Embryonic facial prominence (tissue), 1 donor: Measurements from ENCODE around the gene WDR86.

Experiments used
- DNase-seq: peaks from one replicate; pipeline ENCODE4 v3.0.0-alpha.2; 2016; ENCODE audit errors: extremely low spot score

Gene WDR86

DNA sequence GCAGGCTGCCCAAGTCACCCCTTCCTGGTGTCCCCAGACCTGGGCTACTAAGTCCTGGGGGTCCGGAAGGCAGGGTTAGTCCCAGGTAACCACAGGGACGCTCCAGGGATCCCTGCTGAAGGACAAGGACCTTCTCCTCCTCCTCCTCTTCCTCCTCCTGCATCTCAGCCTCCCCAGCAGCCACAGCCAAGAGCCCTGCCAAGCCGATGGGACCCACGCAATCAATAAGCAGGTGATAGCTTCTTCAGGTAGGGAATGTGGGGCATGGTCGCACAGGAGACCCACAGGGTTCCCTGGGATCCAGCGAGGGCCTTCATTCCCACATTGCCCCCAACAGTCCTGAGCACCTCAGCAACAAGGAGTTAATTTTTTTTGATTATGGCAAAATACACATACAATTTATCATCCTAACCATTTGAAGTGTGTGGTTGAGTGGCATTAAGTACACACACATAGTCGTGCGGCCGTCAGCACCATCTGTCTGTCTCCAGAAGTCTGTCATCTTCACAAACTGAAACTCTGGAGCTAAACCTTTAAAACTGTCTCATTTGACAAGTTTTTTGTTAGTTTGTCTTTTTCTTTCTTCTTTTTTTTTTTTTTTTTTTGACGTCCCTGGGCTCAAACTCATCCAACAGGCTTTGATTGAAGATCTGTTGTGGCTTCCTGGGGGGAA lies 18.0 kb upstream of the WDR86 start:
- no peak for DNase-seq

DNA sequence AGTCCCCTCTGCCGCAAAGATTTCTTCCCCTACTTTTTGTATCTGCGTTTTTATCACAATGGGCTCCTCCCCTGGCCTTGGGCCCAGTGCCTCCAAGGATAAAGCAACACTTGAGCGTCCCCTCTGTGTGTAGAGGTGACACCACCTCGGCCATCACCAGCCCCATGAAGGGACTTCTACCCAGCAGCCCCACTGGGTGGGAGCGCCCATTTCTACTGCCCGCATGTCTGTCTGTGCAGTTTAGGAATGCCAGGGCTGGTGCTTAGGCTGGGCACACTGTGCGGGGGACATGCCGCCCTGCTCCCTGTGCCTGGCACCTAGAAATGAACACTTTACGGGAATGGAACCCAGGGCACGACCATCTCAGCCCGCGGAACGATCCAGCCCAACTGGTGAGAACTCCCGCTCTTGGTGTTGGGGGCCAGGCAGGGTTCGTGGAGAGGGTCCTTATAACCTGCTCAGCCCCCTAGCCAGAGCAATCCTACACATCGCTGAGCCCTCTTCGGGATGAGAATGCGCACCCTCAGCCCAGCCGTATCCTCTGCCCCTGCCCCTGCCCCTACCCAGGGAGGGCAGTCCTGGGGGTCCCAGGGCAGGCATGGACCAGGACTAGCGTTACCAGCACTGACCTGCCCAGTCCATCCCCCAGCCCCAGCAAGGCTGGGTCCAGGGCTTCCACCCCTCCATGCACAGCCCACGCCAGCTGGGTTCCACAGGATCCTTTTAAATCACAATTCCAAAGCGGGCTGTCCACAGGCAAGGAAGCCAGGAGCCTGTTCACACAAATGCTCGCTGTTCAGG lies 17.3 kb upstream of the WDR86 start:
- no peak for DNase-seq

DNA sequence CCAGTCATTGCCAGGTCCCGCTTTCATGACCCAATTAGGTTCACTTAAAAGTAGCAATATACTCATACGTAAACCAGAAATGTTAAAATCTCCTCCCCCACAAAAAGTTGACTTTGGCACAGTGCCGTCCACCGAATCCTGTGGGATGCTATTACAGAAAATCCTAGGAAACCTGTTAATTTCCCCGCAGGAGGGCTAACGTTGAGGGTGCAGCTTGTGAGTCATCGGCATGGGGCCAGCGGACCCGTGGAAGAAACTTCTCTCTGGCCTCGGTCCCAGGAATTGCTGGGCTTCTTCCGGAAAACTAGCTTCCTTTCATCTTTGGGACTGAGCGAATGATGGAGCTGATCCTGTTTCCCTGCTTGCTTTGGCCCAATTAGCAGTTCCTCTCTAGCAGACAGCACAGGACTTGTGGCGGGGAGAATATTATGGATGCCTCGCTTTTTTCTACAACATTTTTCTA lies 16.6 kb upstream of the WDR86 start:
- DNase-seq, result no peak

DNA sequence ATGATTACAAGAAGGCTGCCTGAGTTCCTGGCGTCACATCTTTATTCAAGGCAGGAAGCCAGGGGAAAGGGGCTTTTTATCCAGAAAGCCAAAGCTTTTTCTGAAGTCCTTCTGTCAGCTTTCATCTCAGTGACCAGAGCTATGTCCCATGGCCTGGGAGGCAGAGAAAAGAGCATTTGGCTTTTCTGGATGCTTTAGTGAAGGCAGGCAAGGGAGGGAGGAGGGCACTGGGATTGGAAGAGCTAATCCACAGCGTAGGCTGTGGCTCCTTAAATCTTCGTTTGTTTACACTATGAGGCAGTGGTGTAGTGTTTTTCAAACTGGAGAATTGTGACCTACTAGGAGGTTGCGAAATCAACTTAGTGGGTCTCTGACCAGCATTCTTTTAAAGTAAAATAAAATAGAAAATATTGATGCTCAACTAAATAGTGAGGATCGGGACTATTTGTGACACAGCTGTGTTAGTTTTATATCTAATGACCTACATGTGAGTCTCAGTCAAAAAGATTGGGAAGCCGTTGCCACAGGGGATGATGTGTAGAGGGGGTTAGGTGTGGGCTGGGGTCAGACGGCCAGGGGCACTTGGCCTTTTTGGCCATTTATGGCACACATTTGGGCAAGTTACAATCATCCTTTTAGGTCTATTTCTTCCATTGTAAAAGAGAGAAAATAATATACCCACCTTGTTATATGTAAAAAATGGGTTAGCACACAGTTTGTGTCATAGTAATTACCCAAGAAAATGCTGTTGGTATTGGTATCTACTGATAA lies 16.0 kb upstream of the WDR86 start:
- DNase-seq, result no peak

DNA sequence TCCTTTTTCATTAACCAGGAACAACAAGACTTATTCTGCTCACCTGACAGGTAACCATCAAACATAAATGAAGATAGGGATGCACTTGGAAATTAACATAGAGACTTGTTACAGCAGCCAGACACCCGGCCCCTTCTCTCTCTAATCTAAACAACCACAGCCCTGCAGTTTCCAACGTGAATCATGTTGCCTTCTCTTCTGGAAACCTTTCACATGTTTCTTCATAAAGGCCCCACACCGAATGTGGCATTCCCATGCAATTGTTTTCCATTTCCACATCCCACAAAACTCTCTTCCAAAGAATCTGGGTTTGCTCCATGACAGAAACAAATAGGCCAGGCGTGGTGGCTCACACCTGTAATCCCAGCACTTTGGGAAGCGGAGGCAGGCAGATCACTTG lies 15.0 kb upstream of the WDR86 start:
- no peak for DNase-seq

DNA sequence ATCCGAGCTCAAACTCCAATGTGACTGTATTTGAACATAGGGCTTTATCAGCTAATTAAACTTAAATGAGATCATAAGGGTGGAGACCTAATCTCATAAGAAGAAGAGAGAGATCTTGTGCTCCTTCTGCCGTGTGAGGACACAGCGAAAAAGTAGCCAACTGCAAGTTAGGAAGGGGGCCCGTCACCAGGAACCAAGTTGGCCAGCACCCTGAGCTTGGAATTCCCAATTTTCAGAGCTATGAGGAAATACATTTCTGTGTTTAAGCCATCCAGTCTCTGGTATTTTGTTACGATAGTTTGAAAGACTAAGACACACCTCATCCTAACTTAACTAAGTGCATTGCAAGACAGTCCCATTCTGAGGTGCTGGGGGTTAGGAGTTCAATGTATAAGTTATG lies 14.1 kb upstream of the WDR86 start:
- DNase-seq, result no peak

DNA sequence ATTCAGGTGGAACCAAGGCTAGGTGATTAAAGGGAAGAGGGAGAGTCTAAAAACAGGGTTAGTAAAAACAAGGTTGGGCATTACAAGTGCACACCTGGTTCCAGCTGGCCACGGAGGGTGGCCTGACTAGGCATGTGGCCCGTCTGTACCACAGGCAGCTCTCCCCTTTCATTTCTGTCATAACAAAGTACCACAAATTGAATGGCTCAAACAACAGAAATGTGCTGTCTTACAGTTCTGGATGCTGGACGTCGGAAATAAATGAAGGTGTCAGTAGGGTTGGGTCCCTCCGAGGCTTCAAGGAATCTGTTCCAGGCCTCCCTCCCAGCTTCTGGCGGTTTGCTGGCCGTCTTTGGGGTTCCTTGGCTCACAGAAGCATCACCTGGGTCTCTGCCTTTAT lies 13.4 kb upstream of the WDR86 start:
- DNase-seq, result no peak

DNA sequence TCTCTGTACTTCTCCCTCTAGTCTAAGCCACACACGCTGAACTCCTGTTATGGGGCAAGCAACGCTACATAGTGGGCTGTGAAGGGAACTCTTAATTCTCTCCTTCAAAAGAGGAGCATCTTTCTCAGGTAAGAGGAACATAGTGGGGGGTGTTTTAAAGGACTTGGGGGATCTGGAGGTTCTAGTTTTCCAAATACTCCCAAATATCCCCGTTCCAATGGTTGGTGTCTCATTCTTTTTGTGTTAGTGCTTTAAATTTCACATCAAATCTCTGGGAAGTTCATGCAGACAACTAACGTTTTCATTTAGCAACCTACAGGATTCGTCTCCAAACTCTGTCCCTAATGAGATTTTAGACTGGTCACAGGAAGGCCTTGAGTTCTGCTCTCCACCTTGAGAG lies 12.4 kb upstream of the WDR86 start:
- no peak for DNase-seq

DNA sequence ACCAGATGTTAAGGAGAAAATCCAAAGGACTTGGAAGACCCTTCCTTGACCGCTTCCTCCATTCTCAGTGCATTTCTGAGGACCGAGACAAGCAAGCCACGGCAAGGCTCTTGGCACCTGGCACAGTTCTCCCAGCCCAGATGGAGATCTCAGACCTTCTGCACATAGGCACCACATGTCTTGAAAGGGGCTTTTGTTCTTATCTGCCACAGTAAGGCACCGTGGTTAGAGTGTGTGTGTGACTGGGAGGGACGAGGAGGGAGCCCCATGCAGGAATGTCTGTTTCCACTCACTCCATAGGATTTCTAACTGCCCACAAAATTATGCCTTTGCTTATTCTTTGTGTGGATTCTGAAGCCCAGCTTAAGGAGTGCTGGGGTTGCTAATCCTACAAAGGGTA lies 10.3 kb upstream of the WDR86 start:
- DNase-seq, result no peak

DNA sequence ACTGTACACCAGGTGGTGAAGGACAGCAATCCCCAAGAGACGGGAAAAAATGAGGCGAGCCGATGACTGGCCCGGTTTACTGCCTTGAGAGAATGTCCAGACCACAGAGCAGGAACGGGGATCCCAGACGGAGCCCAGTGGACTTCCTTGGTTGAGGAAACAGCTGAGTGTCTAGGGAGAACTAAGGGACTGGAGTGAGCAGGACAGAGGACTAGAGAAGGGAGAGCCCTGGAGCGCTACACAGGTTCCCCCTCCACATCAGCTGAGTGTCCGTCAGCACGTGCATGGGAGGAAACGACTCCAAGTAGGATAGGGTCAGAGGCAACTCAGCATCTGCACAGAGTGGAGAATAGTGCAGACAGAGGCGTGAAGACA lies 7.1 kb upstream of the WDR86 start:
- no peak for DNase-seq

DNA sequence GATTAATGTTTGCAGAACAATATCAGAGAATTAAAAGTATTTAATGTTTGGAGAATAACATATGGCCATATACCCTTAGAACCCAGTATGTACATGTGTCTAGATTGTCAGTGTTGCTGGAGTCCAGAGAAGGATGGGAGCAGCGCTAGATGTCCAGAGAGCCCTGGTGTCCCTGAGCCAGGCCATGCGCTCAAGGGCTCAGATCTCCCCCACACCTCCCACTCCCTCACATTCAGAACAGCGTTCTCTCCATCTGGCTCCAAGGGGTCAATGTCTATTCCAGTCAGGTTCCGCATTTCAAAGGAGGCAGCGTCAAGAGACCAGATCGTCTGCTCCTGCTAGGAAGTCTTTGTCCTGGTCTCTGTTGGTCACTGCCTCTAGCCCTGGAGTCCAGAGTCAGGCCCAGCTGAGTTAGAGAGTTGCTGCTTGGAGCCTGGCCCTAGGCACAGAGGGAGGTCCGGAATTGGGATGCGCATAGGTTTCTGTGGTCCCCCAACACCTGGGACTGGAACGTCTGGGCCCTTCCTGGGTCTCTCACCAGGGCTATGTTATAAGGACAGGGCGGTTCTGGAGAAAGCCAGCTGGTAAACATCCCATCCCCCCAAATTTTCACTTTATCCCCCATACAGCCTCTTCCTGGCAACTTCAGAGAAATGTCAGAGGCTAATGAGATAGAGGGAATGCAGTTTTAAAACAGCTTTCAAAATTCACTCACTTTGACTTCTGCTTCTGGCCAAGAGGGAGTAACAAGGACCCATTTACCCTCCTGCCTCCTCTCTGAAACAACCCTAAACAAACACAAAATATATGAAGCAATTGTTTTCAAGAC lies 6.5 kb upstream of the WDR86 start:
- DNase-seq, result no peak

DNA sequence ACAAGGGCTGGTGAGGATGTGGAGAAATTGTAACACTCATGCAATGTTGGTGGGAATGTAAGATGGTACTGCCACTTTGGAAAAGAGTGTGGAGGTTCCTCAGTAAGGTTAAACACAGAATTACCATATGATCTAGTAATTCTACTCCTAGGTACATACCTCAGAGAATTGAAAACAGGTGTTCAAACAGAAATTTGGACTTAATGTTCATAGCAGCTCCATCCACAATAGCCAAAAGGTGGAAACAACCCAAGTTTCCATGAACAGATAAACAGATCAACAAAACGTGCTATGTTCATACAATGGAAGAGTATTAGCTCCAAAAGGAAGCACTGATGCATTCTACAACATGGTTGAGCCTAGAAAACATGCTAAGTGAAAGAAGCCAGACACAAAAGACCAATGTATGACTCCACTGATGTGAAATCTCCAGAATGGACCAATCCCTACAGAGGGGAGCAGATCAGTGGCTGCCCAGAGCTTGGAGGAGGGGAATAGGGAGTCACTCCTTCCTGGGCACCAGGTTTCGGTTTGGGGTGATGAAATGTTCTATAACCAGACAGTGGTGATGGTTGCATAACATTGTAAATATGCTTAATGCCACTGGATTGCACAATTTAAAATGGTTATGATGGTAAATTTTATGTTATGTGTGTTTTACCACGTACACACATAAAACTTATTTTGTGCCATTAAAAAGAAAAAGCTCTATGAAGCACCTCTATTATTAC lies 5.7 kb upstream of the WDR86 start:
- DNase-seq, result no peak

DNA sequence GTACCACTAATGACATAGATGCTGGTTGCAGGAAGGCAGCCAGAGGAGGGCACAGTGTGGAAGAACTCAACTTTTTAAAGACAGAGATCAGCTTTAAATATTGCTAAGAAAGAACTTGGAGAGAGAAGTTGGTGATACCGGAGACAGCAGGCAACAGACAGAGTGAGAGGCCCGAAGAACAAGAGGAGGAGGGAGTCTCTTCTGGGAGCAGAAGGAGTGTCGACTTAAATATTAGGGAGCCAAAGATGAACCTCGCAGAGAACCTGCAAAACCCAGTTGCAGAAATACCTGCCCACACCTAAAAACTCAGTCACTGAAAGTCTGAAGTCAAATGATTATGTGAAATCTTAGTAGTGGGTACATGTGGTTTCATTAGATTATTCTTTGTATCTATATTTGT lies 3.4 kb upstream of the WDR86 start:
- no peak for DNase-seq

DNA sequence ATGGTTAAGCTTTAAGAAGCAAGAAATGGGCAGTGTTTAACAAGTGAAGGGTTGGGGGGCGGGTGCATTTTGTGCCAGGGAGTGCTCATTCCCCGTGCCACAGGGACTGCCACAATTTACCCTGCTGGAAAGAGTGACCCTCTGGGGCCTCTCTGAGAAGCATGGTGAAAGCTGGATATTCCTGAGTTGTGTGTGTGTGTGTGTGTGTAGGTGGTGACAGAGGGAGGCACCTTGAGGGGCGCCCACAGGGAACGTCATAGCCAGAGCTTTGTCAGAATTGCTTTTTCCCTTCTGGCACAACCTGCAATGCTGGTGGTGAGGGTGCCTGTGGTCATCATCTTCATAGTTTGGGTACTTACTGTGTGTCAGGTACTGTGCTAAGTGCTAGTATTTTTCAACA lies 2.5 kb upstream of the WDR86 start:
- no peak for DNase-seq

DNA sequence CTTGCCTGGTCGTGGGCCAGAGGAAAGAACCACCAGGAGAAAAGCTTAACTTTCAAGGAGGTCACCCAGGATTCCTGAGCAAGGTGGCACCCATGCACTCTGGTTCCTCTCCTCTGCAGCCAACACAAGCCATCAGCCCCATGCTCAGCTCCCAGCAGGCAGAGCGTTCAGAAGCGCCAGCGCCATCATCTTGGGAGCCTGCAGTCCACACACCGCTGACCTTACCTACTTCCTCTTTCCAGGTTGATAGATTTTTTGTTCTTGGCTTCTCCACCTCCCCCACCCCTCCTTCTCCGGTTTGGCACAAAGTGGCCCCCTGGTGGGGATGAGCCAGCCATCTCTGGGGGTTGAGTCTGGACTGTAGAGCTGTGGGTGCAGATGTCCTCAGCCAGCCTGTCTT lies 1.7 kb upstream of the WDR86 start:
- DNase-seq, result no peak

DNA sequence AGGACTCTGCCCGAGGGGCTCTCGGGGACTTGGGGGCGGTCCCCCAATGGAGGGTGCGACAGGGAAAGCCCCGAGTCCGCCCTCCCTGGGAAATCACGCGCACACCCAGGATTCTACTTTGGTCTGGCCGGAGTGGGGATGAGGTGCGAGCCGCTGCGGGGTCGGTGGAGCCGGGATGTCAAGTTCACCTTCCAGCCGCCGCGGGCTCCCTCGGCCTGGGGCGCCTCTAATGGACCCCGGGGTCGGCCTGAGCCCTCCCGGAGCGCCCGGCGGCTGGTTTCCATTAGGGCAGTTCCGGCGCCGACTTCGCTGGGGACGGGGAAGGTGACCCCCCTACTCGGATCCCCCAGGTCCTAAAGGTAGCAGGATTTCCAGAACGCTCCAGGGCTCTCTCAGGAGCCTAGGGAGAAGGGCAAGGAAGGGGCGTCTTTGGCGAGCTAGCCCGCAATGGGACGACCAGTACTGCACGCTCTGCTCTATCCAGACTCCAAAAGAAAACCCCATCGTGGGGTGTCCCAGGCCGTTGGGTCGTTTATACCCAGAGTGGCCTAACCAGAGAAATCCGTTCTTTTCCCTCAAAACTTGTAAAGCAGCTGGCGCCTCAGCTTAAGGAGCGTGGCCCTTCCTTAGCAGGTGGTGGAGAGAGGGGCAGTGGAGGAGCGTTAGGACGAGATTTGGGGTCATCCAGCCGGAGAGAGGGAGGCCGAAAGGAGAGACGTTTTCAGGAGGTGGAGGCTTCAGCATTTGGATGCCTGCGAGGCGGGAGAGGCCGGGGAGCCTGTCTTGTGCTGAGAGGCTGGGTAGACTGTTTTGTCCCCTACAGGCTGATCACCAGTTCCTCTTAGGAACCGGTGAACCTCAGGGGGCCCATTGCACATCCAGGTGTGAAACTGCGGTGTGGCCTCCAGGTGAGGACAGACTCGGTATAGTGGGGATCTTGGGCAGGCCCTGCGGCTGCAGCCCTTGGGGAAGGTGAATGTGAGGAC lies 860 bp upstream of the WDR86 start:
- no peak for DNase-seq

DNA sequence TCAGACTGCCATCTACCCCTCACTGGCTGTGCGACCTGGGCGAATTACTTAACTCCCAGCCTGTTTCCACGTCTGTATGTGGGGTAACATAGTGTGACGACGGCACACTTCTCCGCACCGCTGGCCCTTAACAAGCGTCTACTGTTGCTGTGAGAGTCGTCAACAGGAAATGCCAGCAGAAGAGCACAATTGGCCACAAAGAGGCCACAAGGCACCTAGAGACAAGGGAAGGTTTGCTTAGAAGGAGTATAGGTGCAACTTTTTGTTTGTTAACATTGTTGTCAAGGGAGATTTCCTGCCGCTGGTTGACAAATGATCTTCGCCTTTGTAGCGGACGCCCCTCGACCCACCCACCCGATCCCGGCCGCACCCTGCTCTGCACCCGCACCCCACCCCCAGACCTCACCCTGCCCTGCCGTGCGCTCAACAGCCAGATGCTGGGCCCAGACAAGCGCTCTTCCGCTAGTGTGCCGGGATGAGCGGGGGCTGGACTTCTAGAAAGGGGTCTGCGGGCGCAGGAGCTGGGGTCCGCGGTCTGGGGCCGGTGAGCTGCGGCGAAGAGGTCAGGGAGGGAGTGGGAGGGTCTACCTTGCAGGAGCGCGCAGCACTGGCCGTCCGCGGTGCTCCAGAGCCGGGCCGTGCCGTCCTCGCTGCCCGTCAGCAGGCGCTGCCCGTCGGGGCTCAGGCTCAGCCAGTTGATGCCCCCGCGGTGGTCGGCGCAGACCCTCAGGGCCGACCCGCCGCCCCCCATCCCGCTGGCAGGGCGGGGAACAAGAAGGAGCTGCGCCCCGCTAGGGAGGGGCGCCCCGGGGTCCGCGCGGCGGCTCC lies 785 bp downstream of the WDR86 start:
- DNase-seq, result peak; percentile 37

DNA sequence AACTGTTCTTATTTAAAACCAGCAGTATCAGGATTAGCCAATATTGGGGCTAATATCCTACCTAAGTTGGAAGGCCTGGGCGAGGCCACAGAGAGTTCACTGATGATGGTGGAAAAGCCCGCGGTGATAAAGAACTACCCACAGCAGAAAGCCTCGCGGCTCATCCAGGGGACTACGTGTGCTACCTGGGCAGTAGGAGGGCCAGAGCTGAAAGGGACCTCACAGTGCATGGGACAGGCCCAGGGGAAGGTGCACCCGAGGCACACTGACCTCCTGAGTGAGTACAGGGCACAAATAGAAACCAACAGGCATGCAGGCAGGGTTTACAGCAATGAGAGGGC lies 1.4 kb downstream of the WDR86 start:
- no peak for DNase-seq

DNA sequence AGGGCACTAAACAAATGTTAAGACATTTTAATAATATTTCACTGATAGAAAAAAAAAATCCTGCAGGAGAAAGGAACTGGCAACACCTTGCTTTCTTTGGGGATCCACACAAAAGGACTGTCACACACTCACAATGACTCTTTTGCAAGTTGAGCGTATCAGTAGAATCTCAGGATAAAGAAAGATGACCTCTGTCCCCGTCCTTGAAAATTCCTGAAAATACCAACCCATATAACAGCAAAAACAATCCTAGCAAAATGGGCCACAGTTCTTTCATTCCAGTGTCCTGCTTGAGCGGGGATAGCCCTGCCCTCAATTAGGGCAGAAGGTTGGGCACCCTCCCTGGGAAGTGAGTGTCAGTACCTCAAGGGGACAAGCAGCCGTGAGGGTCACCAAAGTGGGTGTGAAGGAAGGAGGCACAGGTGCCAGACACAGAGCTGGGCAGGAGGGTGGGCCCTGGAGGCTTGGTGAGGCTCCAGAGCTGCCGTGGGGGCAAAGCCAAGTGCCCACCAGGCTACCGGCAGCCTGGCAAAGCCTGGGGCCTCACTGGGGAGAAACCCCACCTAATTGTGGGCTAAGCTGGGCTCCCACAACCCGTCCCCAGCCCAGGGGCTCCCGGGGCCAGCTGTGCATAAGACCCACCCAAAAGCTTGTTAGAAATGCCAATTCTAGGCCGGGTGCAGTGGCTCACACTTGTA lies 2.8 kb downstream of the WDR86 start:
- DNase-seq, result no peak
